ENCODE measurements around the gene NAA25. TPM values are rescaled to one million over a fixed set of nuclear protein-coding genes. Genes with fewer than 3 reads are reported as not detected.
"Not testable (repeated sequence)": the region's sequence is repeated elsewhere in the genome, so short reads cannot be mapped to it uniquely, and the experiment has no call there.

NAA25 gene
- total RNA-seq, 1 experiment from 2014 or later = 41.0 TPM

DNA sequence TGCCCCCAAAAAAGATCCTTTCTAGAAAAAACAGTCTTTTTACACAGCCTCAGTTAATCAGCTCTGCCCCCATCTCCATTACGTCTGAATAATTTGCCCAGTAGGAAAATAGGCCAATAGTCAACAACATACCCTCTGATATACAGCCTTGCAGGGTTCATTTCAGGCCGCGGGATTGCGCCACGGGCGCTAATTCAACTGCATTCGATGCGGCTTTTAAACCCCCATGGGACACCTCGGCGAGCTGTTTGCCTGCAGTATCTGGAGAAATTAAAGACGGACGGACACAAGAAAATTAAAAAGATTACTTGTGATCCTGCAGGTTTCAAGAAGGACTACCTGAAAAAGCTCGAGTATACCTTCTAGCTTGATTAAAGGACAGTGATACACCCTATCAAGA lies 59.2 kb downstream of the NAA25 start:
- no peak overlapping the region for H3K4me3 Mint-ChIP-seq (ENCODE audit: unreplicated experiment)
- peaks cover 5% of the 10 kb centered on the region; the same call in 1 of the 2 replicates for H3K36me3 ChIP-seq (ENCODE audit: control insufficient read depth, insufficient read depth, low read length)
- DNase-seq = no peak
- no peak overlapping the region for H3K4me3 ChIP-seq (ENCODE audit: low read depth, low read length)
- H3K4me1 Mint-ChIP-seq (ENCODE audit: low read depth, unreplicated experiment) = no peaks in the 10 kb centered on the region
- H3K9me3 Mint-ChIP-seq (ENCODE audit: unreplicated experiment) = no peaks in the 10 kb centered on the region
- H3K9me3 ChIP-seq = no peaks in the 10 kb centered on the region
- TF ChIP-seq CTCF (IDR thresholded peaks at IDR 0.05; ENCODE audit: insufficient read depth in 1 of 2, low read depth in 1 of 2, low read length in 1 of 2, severe bottlenecking in 1 of 2, unreplicated experiment in 1 of 2) = no peak
- no peaks in the 10 kb centered on the region for H3K27me3 Mint-ChIP-seq (ENCODE audit: insufficient read depth, unreplicated experiment)
- CTCF ChIA-PET = no interaction called here
- no TSS peak for BruUV-seq (replicated peaks)
- H3K36me3 Mint-ChIP-seq (ENCODE audit: insufficient read depth, unreplicated experiment) = peaks cover 88% of the 10 kb centered on the region
- POLR2A ChIA-PET = no interaction called here
- no peaks in the 10 kb centered on the region for H3K4me1 ChIP-seq
- intact Hi-C loops (cut with micrococcal nuclease; ENCODE audit: unreplicated experiment) = no loop called here
- no peak overlapping the region for H3K27ac Mint-ChIP-seq (ENCODE audit: unreplicated experiment)
- H3K27me3 ChIP-seq (replicated peaks; ENCODE audit: control insufficient read depth, insufficient read depth, low read length) = no peaks in the 10 kb centered on the region

DNA sequence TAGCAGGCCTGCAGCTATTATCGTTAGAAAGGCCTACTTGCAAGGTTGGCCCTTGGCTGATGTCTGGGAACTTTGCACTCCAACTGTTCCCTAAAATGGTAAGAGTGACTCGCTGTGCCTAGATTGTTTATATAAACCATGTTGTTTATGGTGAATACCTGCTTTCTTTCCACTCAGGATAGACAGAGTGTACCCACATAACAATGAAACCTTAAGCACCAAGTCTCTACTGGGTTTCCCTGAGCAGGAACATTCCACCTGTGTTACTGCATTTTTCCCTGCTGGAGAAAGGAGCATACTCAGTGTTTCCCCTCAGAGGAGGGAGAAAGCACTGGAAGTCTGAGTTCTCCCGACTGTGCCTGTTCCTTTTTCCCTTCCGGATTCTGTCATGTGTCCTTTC lies 62.6 kb downstream of the NAA25 start:
- intact Hi-C loops (cut with micrococcal nuclease; ENCODE audit: unreplicated experiment) = no loop called here
- no TSS peak for BruUV-seq (replicated peaks)
- no peaks in the 10 kb centered on the region for H3K4me1 ChIP-seq
- TF ChIP-seq CTCF (IDR thresholded peaks at IDR 0.05; ENCODE audit: insufficient read depth in 1 of 2, low read depth in 1 of 2, low read length in 1 of 2, severe bottlenecking in 1 of 2, unreplicated experiment in 1 of 2) = no peak
- CTCF ChIA-PET = no interaction called here
- no peak for DNase-seq
- H3K4me3 Mint-ChIP-seq (ENCODE audit: unreplicated experiment) = no peak overlapping the region
- H3K27me3 ChIP-seq (replicated peaks; ENCODE audit: control insufficient read depth, insufficient read depth, low read length) = no peaks in the 10 kb centered on the region
- H3K27me3 Mint-ChIP-seq (ENCODE audit: insufficient read depth, unreplicated experiment) = no peaks in the 10 kb centered on the region
- no peaks in the 10 kb centered on the region for H3K9me3 Mint-ChIP-seq (ENCODE audit: unreplicated experiment)
- POLR2A ChIA-PET = no interaction called here
- no peak overlapping the region for H3K4me3 ChIP-seq (ENCODE audit: low read depth, low read length)
- H3K9me3 ChIP-seq = no peaks in the 10 kb centered on the region
- H3K4me1 Mint-ChIP-seq (ENCODE audit: low read depth, unreplicated experiment) = no peaks in the 10 kb centered on the region
- H3K27ac Mint-ChIP-seq (ENCODE audit: unreplicated experiment) = peak overlapping the region; percentile 30
- H3K36me3 ChIP-seq (ENCODE audit: control insufficient read depth, insufficient read depth, low read length) = peaks cover 4% of the 10 kb centered on the region; the same call in 1 of the 2 replicates
- H3K36me3 Mint-ChIP-seq (ENCODE audit: insufficient read depth, unreplicated experiment) = peaks cover 81% of the 10 kb centered on the region

GRCh38 chr12:112036614-112037013 lies 72.0 kb downstream of the NAA25 start:
- H3K27me3 Mint-ChIP-seq (ENCODE audit: insufficient read depth, unreplicated experiment); H3K4me3 Mint-ChIP-seq (ENCODE audit: unreplicated experiment); CTCF ChIA-PET; H3K9me3 Mint-ChIP-seq (ENCODE audit: unreplicated experiment); BruUV-seq (replicated peaks); DNase-seq; H3K27me3 ChIP-seq (replicated peaks; ENCODE audit: control insufficient read depth, insufficient read depth, low read length); H3K36me3 ChIP-seq (ENCODE audit: control insufficient read depth, insufficient read depth, low read length); H3K4me1 Mint-ChIP-seq (ENCODE audit: low read depth, unreplicated experiment); H3K9me3 ChIP-seq; POLR2A ChIA-PET; H3K4me1 ChIP-seq; H3K27ac Mint-ChIP-seq (ENCODE audit: unreplicated experiment); intact Hi-C loops (cut with micrococcal nuclease; ENCODE audit: unreplicated experiment); H3K4me3 ChIP-seq (ENCODE audit: low read depth, low read length): not testable (repeated sequence)
- peaks cover 81% of the 10 kb centered on the region for H3K36me3 Mint-ChIP-seq (ENCODE audit: insufficient read depth, unreplicated experiment)

DNA sequence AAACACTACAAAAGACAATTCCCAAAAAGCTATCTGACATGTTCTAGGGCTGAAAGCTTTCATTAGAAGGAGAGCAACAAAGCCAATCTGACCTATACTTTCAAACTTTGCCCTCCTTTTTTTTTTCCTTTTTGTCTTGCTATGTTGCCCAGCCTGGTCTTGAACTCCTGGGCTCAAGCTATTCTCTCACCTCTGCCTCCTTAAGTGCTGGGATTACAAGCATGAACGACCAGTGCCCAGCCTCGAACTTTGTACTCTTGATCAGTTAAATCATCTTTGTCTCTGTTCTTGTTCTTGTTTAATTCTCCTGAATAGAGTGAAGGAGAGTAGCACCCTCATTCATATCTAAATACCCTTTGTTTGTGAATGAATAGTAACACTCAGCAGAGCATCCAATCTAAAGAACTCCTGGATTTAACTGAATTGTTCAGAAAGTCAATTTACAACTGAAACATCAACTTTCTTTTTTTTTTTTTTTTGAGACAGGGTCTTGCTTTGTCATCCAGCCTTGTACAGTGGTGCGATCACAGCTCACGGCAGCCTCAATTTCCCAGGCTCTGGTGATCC lies 73.3 kb downstream of the NAA25 start:
- Histone ChIP-seq H3K36me3 (ENCODE audit: control insufficient read depth, insufficient read depth, low read length) (no peaks in the 10 kb centered on the region), H3K9me3 (no peaks in the 10 kb centered on the region), H3K4me3 (ENCODE audit: low read depth, low read length) (no peak overlapping the region), H3K4me1 (no peaks in the 10 kb centered on the region), H3K27me3 (replicated peaks; ENCODE audit: control insufficient read depth, insufficient read depth, low read length) (no peaks in the 10 kb centered on the region)
- DNase-seq = no peak
- Mint-ChIP-seq H3K9me3 (ENCODE audit: unreplicated experiment) (no peaks in the 10 kb centered on the region), H3K27ac (ENCODE audit: unreplicated experiment) (no peak overlapping the region), H3K4me1 (ENCODE audit: low read depth, unreplicated experiment) (no peaks in the 10 kb centered on the region), H3K4me3 (ENCODE audit: unreplicated experiment) (no peak overlapping the region), H3K27me3 (ENCODE audit: insufficient read depth, unreplicated experiment) (no peaks in the 10 kb centered on the region), H3K36me3 (ENCODE audit: insufficient read depth, unreplicated experiment) (peaks cover 90% of the 10 kb centered on the region)
- intact Hi-C loops (cut with micrococcal nuclease; ENCODE audit: unreplicated experiment) = no loop called here
- TF ChIP-seq CTCF (IDR thresholded peaks at IDR 0.05; ENCODE audit: insufficient read depth in 1 of 2, low read depth in 1 of 2, low read length in 1 of 2, severe bottlenecking in 1 of 2, unreplicated experiment in 1 of 2) = no peak
- POLR2A ChIA-PET = no interaction called here
- CTCF ChIA-PET = interaction anchor here (0.6 kb wide), 1 partner anchor 90 kb away, joined by 6 read pairs; no protein-coding TSS in a partner anchor
- no TSS peak for BruUV-seq (replicated peaks)
